ENCODE measurements around the gene XYLB. TPM values are rescaled to one million over a fixed set of nuclear protein-coding genes. Genes with fewer than 3 reads are reported as not detected.

XYLB gene
- polyA plus RNA-seq, 1 donor from 2014 or later: 0.50 TPM

DNA sequence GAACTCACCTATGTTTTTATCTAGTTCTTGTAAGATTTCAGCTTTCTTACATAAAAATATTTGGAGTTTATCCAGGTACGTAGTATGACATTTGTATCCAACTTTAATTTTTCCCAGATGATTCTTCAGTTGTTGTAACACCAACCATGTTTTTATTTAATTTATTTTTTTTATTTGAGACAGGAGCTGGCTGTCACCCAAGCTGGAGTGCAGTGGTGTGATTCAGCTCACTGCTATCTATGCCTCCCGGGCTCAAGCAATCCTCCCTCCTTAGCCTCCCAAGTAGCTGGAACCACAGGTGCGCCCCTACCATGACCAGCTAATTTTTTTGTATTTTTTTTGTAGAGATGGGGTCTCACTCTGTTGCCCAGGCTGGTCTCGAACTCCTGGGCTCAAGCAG is 6.6 kb downstream of the XYLB start:
- H3K27ac ChIP-seq (ENCODE audit: low read length): no peak overlapping the region
- H4K20me1 ChIP-seq (ENCODE audit: insufficient read depth): no peaks in the 10 kb centered on the region
- H3K79me2 ChIP-seq (replicated peaks; ENCODE audit: insufficient read depth, low read length): no peaks in the 10 kb centered on the region
- no peak overlapping the region for H3K9ac ChIP-seq (ENCODE audit: low read length)
- TF ChIP-seq EP300 (conservative IDR thresholded peaks at IDR 0.05; ENCODE audit: poor library complexity, severe bottlenecking) (no peak), POLR2AphosphoS5 (IDR thresholded peaks at IDR 0.05) (no peak), MXI1 (conservative IDR thresholded peaks at IDR 0.05; ENCODE audit: poor library complexity, severe bottlenecking) (no peak), TAF1 (IDR thresholded peaks at IDR 0.05; ENCODE audit: low read depth) (no peak), SMC3 (conservative IDR thresholded peaks at IDR 0.05; ENCODE audit: poor library complexity) (no peak), EZH2 (IDR thresholded peaks at IDR 0.05; ENCODE audit: borderline replicate concordance, insufficient read depth, low read length, poor library complexity, severe bottlenecking) (no peak), RAD21 (conservative IDR thresholded peaks at IDR 0.05) (no peak)
- TF ChIP-seq, protein P1, sequence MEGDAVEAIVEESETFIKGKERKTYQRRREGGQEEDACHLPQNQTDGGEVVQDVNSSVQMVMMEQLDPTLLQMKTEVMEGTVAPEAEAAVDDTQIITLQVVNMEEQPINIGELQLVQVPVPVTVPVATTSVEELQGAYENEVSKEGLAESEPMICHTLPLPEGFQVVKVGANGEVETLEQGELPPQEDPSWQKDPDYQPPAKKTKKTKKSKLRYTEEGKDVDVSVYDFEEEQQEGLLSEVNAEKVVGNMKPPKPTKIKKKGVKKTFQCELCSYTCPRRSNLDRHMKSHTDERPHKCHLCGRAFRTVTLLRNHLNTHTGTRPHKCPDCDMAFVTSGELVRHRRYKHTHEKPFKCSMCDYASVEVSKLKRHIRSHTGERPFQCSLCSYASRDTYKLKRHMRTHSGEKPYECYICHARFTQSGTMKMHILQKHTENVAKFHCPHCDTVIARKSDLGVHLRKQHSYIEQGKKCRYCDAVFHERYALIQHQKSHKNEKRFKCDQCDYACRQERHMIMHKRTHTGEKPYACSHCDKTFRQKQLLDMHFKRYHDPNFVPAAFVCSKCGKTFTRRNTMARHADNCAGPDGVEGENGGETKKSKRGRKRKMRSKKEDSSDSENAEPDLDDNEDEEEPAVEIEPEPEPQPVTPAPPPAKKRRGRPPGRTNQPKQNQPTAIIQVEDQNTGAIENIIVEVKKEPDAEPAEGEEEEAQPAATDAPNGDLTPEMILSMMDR (IDR thresholded peaks at IDR 0.05; ENCODE audit: poor library complexity, severe bottlenecking): no peak
- TF ChIP-seq, protein P2, sequence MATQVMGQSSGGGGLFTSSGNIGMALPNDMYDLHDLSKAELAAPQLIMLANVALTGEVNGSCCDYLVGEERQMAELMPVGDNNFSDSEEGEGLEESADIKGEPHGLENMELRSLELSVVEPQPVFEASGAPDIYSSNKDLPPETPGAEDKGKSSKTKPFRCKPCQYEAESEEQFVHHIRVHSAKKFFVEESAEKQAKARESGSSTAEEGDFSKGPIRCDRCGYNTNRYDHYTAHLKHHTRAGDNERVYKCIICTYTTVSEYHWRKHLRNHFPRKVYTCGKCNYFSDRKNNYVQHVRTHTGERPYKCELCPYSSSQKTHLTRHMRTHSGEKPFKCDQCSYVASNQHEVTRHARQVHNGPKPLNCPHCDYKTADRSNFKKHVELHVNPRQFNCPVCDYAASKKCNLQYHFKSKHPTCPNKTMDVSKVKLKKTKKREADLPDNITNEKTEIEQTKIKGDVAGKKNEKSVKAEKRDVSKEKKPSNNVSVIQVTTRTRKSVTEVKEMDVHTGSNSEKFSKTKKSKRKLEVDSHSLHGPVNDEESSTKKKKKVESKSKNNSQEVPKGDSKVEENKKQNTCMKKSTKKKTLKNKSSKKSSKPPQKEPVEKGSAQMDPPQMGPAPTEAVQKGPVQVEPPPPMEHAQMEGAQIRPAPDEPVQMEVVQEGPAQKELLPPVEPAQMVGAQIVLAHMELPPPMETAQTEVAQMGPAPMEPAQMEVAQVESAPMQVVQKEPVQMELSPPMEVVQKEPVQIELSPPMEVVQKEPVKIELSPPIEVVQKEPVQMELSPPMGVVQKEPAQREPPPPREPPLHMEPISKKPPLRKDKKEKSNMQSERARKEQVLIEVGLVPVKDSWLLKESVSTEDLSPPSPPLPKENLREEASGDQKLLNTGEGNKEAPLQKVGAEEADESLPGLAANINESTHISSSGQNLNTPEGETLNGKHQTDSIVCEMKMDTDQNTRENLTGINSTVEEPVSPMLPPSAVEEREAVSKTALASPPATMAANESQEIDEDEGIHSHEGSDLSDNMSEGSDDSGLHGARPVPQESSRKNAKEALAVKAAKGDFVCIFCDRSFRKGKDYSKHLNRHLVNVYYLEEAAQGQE (IDR thresholded peaks at IDR 0.05; ENCODE audit: borderline replicate concordance): no peak
- H3F3A ChIP-seq (ENCODE audit: insufficient read depth, low read length, poor library complexity, severe bottlenecking): no peaks in the 10 kb centered on the region
- H3K9me2 ChIP-seq (ENCODE audit: insufficient read depth, low read length): no peaks in the 10 kb centered on the region
- no peak overlapping the region for H3K4me2 ChIP-seq (ENCODE audit: low read length)
- H3K4me3 ChIP-seq (ENCODE audit: low read length): no peak overlapping the region
- H3K27me3 ChIP-seq (ENCODE audit: insufficient read depth, low read depth, low read length): no peaks in the 10 kb centered on the region
- H3K9me3 ChIP-seq (ENCODE audit: low read length): no peaks in the 10 kb centered on the region
- H3K36me3 ChIP-seq (ENCODE audit: insufficient read depth, low read length): no peaks in the 10 kb centered on the region
- no peak overlapping the region for H2AFZ ChIP-seq (ENCODE audit: low read depth, low read length)

DNA sequence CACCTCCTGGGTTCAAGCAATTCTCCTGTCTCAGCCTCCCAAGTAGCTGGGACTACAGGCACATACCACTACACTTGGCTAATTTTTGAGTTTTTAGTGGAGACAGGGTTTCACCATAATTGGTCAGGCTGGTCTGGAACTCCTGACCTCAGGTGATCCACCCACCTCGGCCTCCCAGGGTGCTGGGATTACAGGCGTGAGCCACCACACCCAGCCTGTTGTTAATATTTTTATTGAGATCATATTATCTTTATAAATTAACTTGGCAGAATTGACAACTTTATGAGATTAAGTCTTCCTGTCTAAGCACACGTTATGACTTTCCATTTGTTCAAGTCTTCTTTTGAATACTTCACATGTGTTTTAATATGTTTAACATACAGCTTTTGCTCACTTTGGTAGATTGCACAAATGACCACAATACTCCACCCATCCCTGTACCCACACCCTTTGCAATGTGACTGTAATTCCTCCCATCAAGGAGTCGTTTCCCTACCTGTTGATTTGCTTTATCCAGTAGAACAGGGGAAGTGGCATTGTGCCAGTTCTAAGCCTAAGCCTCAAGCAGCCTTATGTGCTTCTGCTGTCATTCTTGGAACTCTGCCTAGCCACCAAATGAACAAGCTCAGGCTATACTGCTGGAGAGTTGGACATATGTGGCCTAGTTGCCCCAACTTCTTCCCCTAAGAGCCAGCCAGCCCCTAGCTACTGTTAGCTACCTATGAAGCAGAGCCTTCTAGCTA is 8.2 kb downstream of the XYLB start:
- Histone ChIP-seq H3K9ac (ENCODE audit: low read length) (no peak overlapping the region), H3K9me3 (ENCODE audit: low read length) (no peaks in the 10 kb centered on the region), H3F3A (ENCODE audit: insufficient read depth, low read length, poor library complexity, severe bottlenecking) (no peaks in the 10 kb centered on the region), H3K27me3 (ENCODE audit: insufficient read depth, low read depth, low read length) (no peaks in the 10 kb centered on the region), H2AFZ (ENCODE audit: low read depth, low read length) (no peak overlapping the region), H3K4me2 (ENCODE audit: low read length) (no peak overlapping the region), H3K9me2 (ENCODE audit: insufficient read depth, low read length) (no peaks in the 10 kb centered on the region), H3K36me3 (ENCODE audit: insufficient read depth, low read length) (no peaks in the 10 kb centered on the region), H3K4me3 (ENCODE audit: low read length) (no peak overlapping the region), H3K27ac (ENCODE audit: low read length) (no peak overlapping the region), H3K79me2 (replicated peaks; ENCODE audit: insufficient read depth, low read length) (no peaks in the 10 kb centered on the region), H4K20me1 (ENCODE audit: insufficient read depth) (no peaks in the 10 kb centered on the region)
- no peak for TF ChIP-seq MXI1 (conservative IDR thresholded peaks at IDR 0.05; ENCODE audit: poor library complexity, severe bottlenecking)
- TF ChIP-seq EZH2 (IDR thresholded peaks at IDR 0.05; ENCODE audit: borderline replicate concordance, insufficient read depth, low read length, poor library complexity, severe bottlenecking): no peak
- no peak for TF ChIP-seq TAF1 (IDR thresholded peaks at IDR 0.05; ENCODE audit: low read depth)
- TF ChIP-seq POLR2AphosphoS5 (IDR thresholded peaks at IDR 0.05): no peak
- TF ChIP-seq SMC3 (conservative IDR thresholded peaks at IDR 0.05; ENCODE audit: poor library complexity): no peak
- no peak for TF ChIP-seq RAD21 (conservative IDR thresholded peaks at IDR 0.05)
- no peak for TF ChIP-seq EP300 (conservative IDR thresholded peaks at IDR 0.05; ENCODE audit: poor library complexity, severe bottlenecking)
- TF ChIP-seq, protein P2 (IDR thresholded peaks at IDR 0.05; ENCODE audit: borderline replicate concordance): no peak
- TF ChIP-seq, protein P1 (IDR thresholded peaks at IDR 0.05; ENCODE audit: poor library complexity, severe bottlenecking): no peak
